DMS 273 (cell line): Measurements from ENCODE around the gene NFYA.

Source experiments
- DNase-seq: peaks from one replicate; lab custom pipeline; 2025; ENCODE audit not compliant: unreplicated experiment; lab: John Stamatoyannopoulos, UW

Gene NFYA

DNA sequence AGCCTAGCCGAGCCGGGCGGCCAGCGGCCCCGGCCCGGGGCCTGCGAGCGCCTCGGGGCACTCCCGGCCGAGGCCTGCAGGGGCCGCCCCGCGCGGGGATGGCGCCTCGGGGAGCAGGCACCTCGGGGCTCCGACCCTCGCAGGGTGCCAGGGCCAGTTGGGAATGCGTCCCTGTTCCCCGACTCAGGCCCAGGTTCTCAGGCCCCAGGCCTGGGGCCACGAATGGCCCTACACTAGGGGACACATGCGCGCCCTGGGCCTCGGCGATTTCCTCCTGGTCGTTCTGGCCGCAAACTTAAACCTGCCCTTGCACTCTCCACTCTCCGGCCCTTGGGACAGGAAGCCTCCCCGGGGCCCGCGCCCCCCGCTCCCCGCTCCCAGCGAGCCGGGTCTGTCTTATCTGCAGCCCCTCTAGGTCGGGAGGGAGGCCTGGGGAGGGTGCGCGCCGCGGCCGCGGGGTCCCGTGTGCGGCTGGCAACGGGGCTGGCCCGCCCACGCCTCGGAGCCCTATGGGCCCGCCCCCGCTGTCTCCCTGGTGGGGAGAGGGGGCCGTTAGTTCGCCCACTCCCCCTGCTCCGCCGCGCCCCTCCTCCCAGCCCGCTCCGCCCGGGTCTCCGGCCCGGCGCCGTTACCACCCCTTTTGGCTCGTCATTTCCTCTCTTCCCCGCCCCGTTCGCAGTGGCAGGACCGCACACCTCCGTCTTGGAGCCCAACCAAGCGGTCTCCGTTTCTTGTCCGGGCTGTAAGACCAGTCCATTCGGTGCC lies 611 bp downstream of the NFYA start:
- peak; percentile 95 for DNase-seq

DNA sequence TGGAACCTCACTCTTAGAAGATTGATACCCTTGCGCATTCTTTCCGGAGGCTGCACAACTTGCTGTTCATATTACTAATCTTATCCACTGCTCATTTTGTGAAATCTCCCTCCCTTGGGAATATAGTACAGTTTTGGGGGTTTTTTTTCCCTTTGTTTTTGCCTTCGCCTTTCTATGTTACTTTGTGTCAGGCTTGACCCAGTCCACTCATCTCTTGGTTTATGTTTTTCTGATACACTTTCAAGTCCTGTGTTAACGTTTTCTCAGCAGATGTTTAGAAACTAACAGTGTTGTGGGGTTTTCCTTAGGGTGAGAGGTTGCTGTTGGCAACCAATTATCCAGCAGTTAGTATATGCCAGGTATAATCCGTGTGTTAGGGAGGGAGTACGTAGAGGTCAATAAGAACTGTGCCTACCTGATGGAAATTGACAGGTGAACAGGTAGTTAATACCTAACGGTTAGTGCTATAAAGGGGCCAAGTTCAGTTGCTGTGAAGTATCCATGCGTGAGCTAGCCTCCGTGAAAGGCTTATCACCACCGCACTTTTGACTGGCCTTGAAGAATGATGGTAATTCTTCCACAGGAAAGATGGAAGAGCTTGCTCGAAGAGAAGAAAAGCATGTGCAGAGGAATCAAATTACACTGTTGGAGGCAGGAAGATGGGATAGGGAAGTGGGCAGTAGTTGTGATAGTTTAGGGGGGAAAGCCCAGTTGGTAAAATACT lies 1.4 kb downstream of the NFYA start:
- DNase-seq: peak; percentile 62

- no peak for DNase-seq
These were observed 2.1 kb downstream of the NFYA start for GRCh38 chr6:41074692-41075436.

DNA sequence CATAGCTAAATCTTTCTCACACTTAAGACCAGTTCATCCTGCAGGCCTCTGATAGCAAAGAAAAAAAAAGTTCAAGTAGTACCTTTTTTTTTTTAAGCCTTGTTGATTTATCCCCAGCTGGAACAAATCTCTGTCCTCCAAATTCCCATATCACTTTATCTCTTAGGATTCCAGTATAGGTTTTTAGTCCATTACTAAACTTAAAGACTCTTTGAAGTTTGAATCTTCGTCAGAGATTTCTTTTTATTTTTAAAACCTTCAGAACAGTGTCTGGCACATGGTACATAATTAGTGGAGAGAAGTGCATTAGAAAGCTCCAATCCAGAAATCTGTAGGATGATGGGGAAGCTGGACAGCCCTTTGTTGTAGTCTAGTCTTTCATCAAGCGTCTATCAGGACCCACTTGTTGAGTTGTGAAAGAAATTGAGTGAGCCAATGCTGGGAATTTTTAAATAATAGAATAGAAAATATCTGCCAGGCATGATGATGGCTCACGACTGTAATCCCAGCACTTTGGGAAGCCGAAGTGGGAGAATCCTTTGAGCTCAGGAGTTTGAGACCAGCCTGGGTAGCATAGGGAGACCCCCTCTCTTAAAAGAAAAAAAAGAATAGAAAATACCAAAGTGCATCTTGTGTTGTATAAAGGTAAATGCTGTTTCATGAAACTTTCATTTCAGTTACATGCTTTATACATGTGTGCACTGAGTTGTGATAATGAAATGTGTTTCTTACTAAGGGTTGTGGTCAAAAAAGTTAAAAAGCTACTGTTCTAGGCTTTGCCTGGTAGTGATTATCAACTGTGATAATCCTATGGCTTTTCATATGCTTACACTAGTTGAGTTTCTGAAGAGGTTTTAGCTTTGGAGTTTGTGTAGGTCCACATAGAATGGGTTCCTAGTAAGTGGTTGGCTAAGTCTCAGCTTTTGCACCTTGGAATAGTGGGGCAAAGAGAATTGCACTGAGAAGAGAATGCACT lies 3.2 kb downstream of the NFYA start:
- no peak for DNase-seq

DNA sequence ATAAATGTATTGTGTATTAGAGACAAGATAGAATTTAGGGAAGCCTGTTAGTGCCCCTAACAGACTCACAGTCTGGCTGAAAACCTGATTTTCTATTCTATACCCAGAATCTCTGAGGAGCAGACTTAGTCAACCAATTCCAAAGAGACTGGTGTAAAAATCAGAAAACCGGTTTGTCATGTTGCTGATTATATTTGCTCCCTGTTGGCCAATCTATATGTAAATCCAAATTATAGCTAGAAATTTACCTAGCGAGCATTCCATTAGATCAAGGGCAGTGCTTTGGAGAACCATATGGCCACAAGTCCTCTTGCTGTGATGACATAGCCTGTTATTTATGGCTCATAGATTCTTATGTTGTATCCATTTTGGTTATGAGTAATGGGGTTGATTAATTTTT lies 4.8 kb downstream of the NFYA start:
- no peak for DNase-seq

DNA sequence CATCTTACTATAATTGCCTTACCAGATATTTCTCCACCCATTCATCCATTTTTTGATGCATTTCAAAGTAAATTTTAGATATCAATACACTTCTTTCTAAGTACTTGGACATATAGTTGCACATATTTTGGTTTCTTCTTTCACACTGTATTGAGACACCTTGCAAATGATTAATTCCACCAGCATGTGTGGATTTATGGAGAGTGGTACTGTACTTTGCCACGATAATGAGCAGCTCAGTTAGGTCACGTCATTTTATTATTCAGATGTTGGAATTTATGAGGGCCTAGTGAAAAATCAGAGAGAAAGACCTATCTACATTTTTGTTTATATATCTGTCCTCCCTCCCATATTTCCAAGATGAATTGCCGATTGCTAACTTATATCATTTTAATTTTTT lies 5.3 kb downstream of the NFYA start:
- no peak for DNase-seq

GRCh38 chr6:41079080-41079479 lies 6.3 kb downstream of the NFYA start:
- DNase-seq: no peak

GRCh38 chr6:41080621-41081020 lies 7.8 kb downstream of the NFYA start:
- no peak for DNase-seq

- DNase-seq: no peak
These were observed 10.3 kb downstream of the NFYA start for GRCh38 chr6:41083072-41083471.

DNA sequence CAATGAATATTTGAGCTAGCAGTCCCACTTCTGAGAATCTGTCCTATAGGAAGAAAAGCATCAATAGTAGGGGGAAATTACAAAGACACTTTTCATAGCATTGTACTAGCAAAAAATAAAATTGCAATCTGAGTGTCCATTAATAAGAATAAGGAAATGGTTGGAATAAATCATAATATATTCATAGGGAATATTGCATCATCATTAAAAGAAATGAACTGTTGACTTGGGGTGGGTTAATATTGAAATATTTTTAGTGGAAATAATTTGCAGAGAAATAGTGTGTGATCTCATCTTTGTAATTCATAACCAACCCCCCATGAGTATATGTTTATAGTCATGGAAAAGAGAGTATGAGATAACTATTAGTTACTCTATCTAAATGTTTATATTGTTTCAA lies 12.4 kb downstream of the NFYA start:
- DNase-seq: no peak

DNA sequence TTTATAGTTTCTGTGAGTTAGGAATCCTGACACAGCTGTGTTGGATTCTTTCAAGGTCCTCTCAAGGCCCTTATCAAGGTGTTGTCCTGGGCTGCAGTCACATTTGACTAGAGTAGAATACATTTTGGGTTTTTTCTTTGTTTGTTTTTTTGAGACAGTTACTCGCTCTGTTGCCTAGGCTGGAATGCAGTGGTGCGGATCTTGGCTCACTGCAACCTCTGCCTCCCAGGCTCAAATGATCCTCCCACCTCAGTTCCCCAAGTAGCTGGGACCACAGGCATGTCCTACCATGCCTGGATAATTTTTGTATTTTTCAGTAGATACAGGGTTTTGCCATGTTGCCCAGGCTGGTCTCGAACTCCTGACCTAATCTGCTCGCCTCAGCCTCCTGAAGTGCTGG lies 15.7 kb downstream of the NFYA start:
- DNase-seq: no peak

GRCh38 chr6:41090841-41091761 lies 18.3 kb downstream of the NFYA start:
- no peak for DNase-seq

DNA sequence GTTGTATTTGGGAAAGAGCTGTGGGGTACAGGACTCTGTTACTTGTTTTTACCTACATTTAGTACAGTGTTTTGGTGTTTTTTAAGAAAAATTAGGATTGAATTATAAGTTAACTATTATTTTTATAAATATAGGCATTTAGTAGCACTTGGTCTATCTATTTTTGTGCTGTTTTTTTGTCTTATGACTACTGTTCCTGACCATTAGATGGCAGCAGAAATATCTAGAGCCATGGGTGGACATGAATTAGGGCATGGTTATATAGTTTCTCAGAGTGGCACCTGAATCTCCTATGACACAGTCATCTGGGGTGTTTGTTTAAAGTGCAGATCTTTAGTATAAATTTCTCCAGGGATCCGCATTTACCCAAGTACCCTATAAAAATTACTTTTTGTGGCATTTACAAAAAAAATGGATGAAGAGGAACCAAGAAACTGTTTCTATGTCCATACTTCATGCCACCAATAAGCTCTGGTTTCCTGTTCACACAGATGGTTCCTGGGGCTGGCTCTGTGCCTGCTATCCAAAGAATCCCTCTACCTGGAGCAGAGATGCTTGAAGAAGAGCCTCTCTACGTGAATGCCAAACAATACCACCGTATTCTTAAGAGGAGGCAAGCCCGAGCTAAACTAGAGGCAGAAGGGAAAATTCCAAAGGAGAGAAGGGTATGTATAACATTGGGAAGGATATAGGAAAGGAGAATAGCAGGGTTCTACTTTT lies 19.8 kb downstream of the NFYA start:
- DNase-seq: peak; percentile 35

DNA sequence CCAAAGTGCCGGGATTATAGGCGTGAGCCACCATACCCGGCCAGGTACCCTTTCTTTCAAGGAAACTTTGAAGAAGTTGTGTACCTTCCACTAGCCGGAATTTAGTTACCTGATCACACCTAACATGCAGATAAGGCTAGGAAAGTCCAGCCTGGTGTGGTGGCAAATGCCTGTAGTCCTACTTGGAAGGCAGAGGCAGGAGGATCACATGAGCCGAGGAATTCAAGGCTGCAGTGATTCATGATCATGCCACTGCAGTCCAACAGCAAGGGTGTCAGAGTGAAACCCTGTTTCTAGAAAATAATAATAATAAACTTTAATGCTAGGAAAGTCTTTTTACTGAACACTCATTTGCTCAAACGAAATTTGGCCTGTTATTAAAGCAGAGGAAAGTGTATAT lies 21.0 kb downstream of the NFYA start:
- no peak for DNase-seq

DNA sequence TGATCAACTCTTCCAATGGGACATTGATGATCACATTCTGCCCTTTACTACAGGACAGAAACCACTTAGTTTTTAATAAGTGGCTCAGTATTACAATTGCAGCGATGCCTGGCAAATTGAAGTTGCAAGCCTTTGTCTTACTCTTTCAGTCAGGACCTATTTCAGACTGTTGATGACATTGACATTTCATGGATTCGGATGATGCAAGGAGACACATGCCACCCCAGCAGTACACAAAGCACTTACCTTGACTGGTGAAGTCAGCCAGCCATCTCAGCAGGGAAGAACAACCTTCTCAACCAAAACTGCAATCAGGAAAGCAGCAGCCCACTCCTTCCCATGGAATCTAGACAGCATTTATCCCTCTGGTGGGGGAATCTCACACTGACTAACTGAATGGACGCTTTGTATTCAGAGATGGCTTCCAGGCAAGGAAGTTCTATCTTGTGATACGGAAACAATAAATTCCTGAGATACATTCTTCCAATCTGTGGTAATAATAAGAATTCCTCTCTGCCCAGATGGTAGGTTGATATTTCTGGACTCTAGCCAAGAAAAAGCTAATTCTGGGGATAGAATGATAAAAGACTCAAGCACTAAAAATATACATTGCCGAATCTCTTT lies 24.8 kb downstream of the NFYA start:
- DNase-seq: no peak

GRCh38 chr6:41098366-41098765 lies 25.6 kb downstream of the NFYA start:
- DNase-seq: no peak

DNA sequence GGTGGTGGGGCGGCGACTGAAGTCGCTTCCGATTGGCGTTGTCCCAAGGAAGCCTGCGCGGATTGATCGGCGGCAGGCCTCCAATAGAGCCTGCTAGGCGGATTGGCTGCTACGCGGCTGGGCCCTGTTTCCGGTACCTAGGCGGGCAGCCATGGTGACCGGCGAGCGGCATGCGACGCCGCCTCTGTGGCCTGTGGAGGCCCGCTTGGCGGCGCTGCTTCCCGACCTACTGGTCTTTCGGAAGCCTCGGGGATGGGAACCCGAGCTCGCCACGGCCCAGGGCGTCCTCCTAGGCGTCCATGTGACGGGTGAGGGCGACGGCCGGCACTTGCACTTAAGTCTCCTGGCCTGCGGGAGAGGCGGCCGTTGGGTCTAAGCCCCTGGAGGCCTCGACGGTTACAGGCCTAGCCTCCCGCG lies 28.1 kb downstream of the NFYA start:
- DNase-seq: no peak

DNA sequence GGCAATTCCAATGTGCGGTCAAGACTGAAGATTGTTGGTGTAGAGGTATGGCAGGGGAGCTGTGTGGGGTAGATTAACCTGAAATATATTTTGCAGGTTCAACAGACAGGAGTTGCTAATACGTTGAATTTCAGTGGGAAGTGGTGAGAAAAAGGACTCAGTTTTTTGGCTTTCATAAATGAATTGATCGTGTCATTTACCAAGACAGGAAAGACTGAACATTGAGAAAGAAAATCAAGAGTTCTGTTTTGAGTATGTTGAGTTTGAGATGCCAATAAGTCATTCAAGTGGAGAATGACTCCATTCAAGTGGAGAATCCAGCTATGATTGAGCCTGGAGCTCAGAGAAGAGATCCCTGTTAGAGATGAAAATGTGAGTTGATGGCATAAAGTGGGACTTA lies 31.1 kb downstream of the NFYA start:
- no peak for DNase-seq

- no peak for DNase-seq
These were observed 38.2 kb downstream of the NFYA start for GRCh38 chr6:41111017-41111416.
